ENCODE results near the gene CD244. TPM values are rescaled to one million over a fixed set of nuclear protein-coding genes. Genes with fewer than 3 reads are reported as not detected.

Gene CD244, protein sequence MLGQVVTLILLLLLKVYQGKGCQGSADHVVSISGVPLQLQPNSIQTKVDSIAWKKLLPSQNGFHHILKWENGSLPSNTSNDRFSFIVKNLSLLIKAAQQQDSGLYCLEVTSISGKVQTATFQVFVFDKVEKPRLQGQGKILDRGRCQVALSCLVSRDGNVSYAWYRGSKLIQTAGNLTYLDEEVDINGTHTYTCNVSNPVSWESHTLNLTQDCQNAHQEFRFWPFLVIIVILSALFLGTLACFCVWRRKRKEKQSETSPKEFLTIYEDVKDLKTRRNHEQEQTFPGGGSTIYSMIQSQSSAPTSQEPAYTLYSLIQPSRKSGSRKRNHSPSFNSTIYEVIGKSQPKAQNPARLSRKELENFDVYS
- not detected in 2 replicates for polyA plus RNA-seq (2011; rRNA removed)
- polyA minus RNA-seq (2011; rRNA and poly(A)+ RNA removed) = not detected in 2 replicates

DNA sequence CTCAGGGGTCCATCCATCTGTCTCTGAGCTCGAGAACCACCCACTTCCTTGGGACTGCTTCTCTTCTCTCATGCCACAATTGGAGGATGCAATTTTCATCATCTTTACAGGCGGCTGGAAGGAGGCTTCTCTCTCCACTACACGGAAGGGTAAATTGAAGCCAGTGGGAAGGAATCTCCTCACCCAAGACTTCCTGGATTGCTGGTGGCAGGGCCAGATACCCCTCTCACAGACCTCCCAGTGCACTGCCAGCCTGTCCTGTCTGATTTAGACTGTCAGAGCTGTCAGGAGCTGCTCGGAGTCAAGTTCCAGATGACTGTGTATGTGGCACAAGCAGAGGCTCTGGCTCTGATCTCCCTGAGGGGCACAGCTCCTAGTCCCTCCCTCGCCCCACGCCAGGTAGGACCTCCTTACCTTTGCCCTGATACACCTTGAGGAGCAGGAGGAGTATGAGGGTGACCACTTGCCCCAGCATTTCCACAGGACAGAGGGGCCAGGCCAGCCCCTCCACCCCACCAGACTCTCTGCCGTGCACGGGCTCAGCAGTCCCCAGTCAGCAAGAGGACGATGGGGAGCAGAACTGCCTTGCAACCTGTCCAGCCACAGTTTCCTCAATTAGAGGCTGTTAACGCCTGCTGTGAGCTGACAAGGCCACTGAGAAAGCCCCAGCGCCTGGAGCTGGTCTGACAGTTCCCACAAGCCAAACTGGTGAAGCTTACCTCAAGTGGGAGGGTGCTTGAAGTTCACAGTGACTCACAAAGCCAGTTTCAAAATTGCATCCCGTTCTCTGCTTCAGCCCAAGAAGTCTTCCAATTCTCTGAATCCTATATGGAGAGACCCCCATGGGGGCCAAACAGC is at the start of gene CD244:
Gene CD244 (minus strand): TSS at position 685 of the 858 bp plus-strand sequence. CDS start 210 bp downstream, at position 475.
- no peak for DNase-seq (ENCODE audit: low read depth, low spot score)
- ChIA-PET CTCF (interaction anchor here (0.8 kb wide), 1 partner anchor 128 kb away, joined by 5 read pairs; no protein-coding TSS in a partner anchor), POLR2A (no interaction called here)

DNA sequence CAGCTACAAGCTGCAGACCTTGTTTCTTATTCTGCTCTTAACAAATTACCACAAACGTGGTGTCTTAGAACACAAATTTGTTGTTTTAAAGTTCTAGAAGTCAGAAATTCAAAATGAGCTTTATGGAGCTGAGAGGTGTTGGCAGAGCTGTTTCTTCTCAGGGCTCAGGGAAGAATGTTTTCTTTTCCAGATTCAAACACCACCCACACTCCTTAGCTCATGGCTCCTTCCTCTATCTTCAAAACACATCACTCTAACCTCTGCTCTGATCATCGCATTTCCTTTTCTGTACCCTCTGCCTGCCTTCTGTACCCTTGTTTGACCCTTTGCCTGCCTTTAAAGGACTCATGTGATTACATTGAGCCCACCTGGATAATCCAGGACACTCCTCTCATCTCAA is 49.2 kb upstream of the CD244 start:
- ChIA-PET POLR2A (no interaction called here), CTCF (no interaction called here)

More for the DNA sequence above, at the start of gene CD244:
- Histone ChIP-seq H3K27ac (ENCODE audit: low read depth, low read length) (no peak within 1 kb of the TSS), H3K27me3 (ENCODE audit: control insufficient read depth, insufficient read depth, low read length) (no peaks in the 10 kb centered on the region), H3K4me3 (ENCODE audit: low read depth, low read length) (no peak within 1 kb of the TSS), H3K9me3 (ENCODE audit: control insufficient read depth, insufficient read depth, low read length) (no peaks in the 10 kb centered on the region)
- TF ChIP-seq, protein P1, sequence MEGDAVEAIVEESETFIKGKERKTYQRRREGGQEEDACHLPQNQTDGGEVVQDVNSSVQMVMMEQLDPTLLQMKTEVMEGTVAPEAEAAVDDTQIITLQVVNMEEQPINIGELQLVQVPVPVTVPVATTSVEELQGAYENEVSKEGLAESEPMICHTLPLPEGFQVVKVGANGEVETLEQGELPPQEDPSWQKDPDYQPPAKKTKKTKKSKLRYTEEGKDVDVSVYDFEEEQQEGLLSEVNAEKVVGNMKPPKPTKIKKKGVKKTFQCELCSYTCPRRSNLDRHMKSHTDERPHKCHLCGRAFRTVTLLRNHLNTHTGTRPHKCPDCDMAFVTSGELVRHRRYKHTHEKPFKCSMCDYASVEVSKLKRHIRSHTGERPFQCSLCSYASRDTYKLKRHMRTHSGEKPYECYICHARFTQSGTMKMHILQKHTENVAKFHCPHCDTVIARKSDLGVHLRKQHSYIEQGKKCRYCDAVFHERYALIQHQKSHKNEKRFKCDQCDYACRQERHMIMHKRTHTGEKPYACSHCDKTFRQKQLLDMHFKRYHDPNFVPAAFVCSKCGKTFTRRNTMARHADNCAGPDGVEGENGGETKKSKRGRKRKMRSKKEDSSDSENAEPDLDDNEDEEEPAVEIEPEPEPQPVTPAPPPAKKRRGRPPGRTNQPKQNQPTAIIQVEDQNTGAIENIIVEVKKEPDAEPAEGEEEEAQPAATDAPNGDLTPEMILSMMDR (IDR thresholded peaks at IDR 0.05; ENCODE audit: low read depth, low read length) = no peak

DNA sequence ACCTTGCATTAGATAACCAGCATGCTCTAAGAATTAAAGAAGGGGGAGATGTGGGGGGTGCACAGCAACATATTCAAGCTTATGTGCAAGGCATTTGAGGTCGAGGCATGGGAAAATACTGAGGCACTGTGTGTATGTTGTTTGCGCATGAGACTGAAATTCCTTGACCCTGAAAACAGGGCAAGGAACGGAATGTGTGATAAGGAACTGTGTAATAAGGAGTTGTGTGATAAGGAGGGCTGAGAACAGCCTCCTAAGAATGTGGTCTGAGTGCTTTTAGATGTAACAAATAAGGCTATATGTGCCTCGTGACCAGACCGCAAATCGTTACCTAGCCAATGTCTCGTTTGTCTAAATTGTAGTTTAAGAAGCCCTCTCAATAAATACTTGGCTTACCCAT is 48.8 kb upstream of the CD244 start:
- H3K9me3 ChIP-seq (ENCODE audit: control insufficient read depth, insufficient read depth, low read length) = no peaks in the 10 kb centered on the region
- no peaks in the 10 kb centered on the region for H3K27me3 ChIP-seq (ENCODE audit: control insufficient read depth, insufficient read depth, low read length)
- no peak for DNase-seq (ENCODE audit: low read depth, low spot score)
- H3K27ac ChIP-seq (ENCODE audit: low read depth, low read length) = no peak overlapping the region
- POLR2A ChIA-PET = no interaction called here
- CTCF ChIA-PET = no interaction called here
- no peak overlapping the region for H3K4me3 ChIP-seq (ENCODE audit: low read depth, low read length)
- TF ChIP-seq, protein P1 (IDR thresholded peaks at IDR 0.05; ENCODE audit: low read depth, low read length) = no peak

More for the DNA sequence above, 49.2 kb upstream of the CD244 start:
- no peak overlapping the region for H3K4me3 ChIP-seq (ENCODE audit: low read depth, low read length)
- H3K27ac ChIP-seq (ENCODE audit: low read depth, low read length) = no peak overlapping the region
- no peaks in the 10 kb centered on the region for H3K9me3 ChIP-seq (ENCODE audit: control insufficient read depth, insufficient read depth, low read length)
- DNase-seq (ENCODE audit: low read depth, low spot score) = no peak
- TF ChIP-seq, protein P1 (IDR thresholded peaks at IDR 0.05; ENCODE audit: low read depth, low read length) = no peak
- H3K27me3 ChIP-seq (ENCODE audit: control insufficient read depth, insufficient read depth, low read length) = no peaks in the 10 kb centered on the region

DNA sequence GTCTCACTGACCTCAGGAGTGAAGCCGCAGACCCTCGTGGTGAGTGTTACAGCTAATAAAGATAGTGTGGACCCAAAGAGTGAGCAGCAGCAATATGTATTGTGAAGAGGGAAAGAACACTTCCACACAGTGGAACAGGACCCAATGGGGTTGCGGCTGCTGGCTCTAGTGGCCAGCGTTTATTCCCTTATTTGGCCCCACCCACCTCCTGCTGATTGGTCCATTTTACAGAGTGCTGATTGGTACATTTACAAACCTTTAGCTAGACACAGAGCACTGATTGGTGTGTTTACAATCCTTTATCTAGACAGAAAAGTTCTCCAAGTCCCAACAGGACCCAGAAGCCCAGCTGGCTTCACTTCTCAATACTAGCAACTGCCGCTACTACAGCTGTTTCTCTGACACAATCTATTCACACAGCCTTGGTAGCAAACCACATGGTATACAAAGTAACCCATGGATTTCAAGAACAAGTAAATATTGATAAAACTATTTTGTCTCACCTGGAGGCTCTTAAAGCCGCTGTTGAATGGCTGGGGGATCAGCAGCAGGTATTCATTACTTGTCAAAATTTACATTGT is 47.6 kb upstream of the CD244 start:
- ChIA-PET POLR2A (no interaction called here), CTCF (interaction anchor here (0.6 kb wide), 1 partner anchor 862 kb away, joined by 3 read pairs; no protein-coding TSS in a partner anchor)
- TF ChIP-seq, protein P1 (IDR thresholded peaks at IDR 0.05; ENCODE audit: low read depth, low read length) = no peak
- no peak for DNase-seq (ENCODE audit: low read depth, low spot score)
- no peaks in the 10 kb centered on the region for H3K9me3 ChIP-seq (ENCODE audit: control insufficient read depth, insufficient read depth, low read length)
- no peaks in the 10 kb centered on the region for H3K27me3 ChIP-seq (ENCODE audit: control insufficient read depth, insufficient read depth, low read length)
- no peak overlapping the region for H3K4me3 ChIP-seq (ENCODE audit: low read depth, low read length)
- no peak overlapping the region for H3K27ac ChIP-seq (ENCODE audit: low read depth, low read length)
